Islet of Langerhans (tissue), 1 donor: ENCODE data around the gene ACOT7.

ENCODE experiments used
- FAIRE-seq: peaks from one replicate; lab custom pipeline; 2011; peaks lifted over from hg19 to GRCh38; lab: Jason Lieb, UNC

Gene ACOT7

DNA sequence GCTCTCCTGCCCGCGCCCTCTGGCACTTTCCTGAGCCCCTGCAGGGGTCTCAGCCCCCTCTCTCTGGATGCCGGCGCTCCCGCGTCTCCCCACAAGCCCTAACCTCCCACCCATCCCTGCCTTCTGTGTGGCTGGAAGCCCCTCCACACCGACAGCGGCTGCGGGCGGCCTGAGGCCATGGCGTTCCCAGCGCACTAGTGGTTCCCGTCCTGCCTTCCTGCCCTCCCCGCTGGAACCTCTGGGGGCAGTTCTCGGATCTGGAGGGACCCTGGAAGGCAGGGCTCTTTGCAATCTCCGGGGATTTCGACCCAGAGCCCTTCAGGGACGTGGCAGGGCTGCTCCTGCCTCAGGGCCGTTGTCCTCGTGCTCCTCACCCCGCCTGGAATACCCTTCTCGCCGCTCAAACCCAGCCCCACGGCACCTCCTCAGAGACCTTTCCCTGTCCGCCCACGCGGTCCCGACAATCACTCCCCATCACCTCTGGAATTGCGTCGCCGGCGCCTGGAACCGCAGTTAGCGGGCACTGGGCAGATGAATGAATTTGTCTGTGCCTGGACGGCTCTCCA, 30.5 kb upstream of the ACOT7 start:
- no peak for FAIRE-seq

DNA sequence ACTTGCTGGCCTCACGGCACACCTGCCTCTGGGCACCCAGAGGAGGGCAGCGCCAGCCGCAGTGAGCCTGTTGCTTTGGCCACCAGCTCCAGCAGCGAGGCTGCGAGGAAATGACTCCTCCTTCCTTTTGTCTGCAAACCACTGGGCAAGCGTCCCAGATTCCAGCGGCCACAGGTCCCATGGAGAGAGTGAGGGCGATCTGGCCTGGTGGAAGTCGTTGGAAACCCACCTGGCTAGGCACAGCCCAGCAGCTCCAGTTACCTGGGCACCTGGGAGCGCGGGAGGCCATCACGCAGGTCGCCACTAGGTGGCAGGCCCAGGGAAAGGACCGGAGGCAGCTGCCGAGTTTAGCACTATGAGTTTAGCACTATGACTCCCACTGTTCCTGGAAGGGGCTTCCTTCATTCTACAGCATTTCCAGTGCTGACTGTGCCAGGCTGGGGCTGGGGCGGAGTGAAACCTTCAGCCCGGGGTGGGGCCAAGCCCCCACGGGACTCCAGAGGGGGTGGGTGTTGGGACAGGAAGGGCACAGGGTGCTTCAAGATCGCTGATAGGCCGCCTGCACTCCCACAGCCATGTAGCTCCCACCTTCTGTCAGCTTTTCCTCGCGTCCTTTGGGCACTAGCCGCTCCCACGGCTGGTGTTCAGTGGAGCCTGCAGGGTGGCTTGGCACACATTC, 29.9 kb upstream of the ACOT7 start:
- no peak for FAIRE-seq

GRCh38 chr1:6421266-6421665, 27.7 kb upstream of the ACOT7 start:
- no peak for FAIRE-seq

GRCh38 chr1:6420454-6421042, 27.0 kb upstream of the ACOT7 start:
- no peak for FAIRE-seq

GRCh38 chr1:6419804-6420453, 26.4 kb upstream of the ACOT7 start, which contains the start of gene HES2:
TSS of gene HES2 (minus strand) at chr1:6419919. CDS start at chr1:6419820, 99 bp downstream.
- no peak for FAIRE-seq

DNA sequence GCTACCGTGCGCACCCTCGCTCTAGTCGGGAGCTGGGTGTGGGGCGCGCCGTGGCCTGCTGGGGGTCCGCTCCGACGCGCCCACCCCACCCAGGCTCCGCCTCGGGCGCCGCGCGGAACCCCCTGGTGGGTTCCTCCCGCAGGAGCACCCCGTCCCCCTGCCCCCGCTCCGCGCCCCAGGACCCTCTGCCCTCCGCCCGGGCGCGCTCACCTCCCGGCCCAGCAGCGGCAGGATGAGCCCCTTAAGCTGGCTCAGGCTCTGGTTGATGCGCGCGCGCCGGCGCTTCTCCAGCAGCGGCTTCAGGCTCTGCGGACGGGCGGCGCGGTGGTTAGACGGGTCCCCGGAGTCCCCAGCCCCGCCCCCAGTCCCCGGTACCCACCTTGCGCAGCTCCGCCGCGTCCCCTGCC, 25.8 kb upstream of the ACOT7 start:
- FAIRE-seq = no peak

- no peak for FAIRE-seq
Measured at GRCh38 chr1:6418668-6419396, 25.3 kb upstream of the ACOT7 start.

DNA sequence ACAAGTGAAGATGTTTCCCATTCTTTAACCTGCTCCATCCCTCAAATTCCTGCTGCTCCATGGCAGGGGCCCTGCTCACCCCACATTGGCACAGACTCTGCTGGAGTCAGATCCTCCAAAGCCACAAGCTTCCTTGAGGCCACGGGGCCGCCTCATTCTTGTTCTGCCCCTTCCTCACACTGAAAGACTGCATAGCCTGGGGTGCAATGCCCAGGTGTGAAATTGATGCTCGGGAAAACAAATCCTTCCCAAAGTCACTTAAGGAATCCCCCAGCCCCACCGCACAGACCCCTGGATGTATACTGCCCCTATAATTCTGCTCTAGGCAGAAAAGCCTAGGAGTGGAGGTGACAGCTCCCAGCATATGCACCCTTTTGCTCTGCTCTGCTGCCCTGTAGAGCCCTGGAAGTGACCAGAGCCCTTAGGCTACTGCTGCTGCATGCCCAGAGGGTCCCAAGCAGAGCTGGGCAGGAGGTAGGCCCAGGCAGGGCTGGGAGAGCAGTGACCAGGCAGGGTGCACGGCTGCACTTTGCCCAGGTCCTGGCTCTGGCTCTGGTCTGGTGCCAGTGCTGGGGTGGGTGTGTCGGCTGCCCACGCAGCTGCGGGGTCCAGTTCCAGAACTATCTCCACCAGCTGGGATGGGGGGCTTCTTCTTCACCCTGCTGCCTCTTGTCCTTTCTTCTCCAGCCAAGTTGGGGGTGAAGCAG, 24.5 kb upstream of the ACOT7 start:
- FAIRE-seq = no peak

DNA sequence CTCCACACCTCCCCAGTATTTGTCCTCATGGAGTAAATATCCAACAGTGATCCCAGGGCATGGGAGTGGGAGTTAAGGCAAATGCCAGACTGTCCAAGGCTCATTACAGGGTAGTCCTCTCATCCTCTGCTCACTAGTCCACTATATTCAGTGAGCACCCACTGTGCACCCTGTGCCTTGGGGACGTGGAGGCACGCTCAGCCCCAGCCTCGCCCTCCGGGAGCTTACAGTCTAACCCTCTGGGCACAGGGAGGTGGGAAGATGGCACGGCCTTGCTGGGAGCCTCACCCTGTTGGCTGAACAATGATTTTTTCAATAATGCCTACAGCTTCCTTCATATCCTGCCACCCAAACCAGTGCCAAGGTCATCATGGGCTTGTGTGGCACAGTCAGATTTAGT, 23.3 kb upstream of the ACOT7 start:
- no peak for FAIRE-seq

- no peak for FAIRE-seq
Measured at GRCh38 chr1:6416295-6416656, 22.7 kb upstream of the ACOT7 start.

GRCh38 chr1:6414881-6415626, 21.5 kb upstream of the ACOT7 start:
- FAIRE-seq = no peak

DNA sequence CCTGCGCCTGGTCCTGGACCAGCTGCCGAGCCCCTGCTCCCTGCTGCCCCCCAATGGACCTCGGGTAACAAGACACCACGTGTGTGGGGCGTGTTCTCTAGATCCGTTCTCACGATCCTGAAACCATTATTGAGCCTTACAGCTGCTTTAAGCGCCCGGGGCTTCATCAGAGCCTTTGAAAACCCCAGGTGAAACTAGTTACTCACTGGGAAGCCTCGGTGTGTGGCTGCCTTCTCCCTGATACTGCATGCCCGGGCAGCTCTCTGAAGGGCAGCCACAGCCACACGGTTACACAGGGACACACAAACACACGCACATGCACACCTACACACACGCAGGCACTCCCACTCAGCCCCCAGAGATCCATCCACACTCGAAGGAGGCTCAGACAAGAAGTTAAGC, 20.9 kb upstream of the ACOT7 start:
- FAIRE-seq = no peak

- no peak for FAIRE-seq
Measured at GRCh38 chr1:6412896-6413295, 19.3 kb upstream of the ACOT7 start.

DNA sequence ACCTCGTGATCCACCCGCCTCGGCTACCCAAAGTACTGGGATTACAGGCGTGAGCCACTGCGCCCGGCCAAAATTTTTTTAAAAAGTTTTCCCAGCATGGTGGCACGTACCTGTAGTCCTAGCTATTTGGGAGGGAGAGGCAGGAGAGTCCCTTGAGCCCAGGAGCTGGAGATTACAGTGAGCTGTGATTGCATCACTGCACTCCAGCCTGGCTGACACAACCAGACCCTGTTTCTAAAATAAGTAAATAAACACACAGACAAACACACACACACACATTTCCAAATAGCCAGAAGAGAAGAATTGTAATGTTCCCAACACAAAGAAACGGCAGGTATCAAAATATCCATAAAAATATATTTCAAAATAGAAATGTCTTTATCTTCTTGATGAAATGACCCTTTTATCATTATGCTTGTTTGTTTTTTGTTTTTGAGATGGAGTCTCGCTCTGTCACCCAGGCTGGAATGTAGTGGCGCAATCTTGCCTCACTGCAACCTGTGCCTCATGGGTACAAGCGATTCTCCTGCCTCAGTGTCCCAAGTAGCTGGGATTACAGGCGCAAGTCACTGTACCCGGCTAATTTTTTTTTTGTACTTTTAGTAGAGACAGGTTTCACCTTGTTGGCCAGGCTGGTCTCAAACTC, 16.8 kb upstream of the ACOT7 start:
- FAIRE-seq = no peak

GRCh38 chr1:6409733-6410132, 16.2 kb upstream of the ACOT7 start:
- no peak for FAIRE-seq

GRCh38 chr1:6409053-6409452, 15.5 kb upstream of the ACOT7 start:
- no peak for FAIRE-seq

DNA sequence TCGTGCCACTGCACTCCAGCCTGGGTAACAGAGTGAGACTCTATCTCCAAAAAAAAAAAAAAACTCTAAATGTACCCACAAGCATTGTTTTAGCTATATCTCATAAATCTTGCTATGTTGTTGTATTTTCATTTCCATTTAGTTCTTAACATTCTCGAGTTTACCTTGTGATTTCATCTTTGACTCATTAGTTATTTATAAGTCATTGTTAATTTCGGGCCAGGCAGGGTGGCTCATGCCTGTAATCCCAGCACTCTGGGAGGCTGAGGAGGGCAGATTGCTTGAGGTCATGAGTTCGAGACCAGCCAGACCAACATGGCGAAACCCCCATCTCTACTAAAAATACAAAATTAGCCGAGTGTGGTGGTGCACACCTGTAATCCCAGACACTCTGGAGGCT, 14.5 kb upstream of the ACOT7 start:
- FAIRE-seq = no peak

GRCh38 chr1:6401673-6402072, 8.1 kb upstream of the ACOT7 start:
- no peak for FAIRE-seq

DNA sequence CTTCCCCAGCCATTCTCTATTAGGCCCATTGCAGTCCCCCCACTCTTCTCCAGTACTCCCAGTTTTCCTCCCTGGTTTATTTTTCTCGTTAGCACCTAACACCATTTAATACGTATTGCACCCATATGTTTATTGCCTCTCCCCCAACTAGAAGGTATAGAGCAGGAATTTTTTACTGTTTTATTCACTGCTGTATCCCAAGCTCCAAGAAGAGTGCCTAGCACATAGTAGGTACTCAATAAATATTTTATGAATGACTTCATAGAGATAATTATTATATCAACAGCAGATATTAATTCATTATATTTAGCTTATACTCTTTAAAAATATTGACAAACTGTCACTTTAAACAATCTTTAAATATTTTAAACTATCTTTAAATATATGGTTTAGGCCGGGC, 5.7 kb upstream of the ACOT7 start:
- FAIRE-seq = no peak

DNA sequence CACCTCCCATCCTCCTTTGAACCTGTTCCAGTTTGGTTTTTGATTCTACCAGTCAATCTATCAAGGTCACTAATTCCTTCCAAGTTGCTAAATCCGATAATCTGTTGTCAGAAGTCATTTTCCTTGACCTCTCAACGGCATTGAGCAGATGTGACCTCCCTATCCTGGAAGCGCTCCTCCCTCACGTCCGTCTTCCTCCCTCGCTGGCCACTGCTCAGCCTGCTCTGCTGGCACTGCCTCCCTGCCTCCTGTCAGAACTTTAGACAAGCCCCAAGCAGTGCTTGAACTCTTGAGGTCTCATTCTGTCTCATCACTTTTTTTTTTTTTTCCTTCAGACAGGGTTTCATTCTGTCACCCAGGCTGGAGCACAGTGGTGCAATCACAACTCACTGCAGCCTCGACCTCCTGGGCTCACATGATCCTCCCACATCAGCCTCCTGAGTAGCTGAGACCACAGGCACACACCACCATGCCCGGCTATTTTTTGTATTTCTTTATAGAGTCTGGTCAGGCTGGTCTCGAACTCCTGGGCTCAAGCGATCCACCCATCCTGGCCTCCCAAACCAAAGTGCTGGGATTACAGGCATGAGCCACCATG, 4.4 kb upstream of the ACOT7 start:
- no peak for FAIRE-seq

DNA sequence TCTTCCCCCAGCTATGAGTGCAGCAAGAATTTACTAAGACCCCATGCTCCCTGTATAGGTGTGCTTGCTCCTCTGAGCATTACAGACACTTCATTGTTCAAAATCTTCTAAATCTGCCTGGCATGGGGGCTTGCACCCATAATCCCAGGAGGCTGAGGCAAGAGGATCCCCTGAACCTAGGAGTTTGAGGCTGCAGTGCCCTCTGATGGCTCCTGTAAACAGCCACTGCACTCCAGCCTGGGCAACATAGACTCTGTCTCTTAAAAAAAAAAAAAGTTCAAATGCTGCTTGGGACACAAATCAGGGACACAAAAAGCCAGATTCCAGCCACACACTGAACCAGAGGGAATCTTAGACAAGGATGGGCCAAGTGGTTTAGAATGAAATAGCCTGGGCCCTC, 3.4 kb upstream of the ACOT7 start:
- no peak for FAIRE-seq
